Liver (tissue), 9 donors: ENCODE results near the gene NLRP13. TPM values are rescaled to one million over a fixed set of nuclear protein-coding genes. Genes with fewer than 3 reads are reported as not detected.
A peak's percentile ranks its signal among the peaks of the same experiment; 100 is the strongest.

Source experiments
- DNase-seq: peaks from one replicate; pipeline ENCODE4 v3.0.0-alpha.2; 2017; ENCODE audit warnings: low spot score
- H3K27ac ChIP-seq, 2 donors: one replicate each; pipeline ENCODE4 v1.7.0; 2013; ENCODE audit warnings: inconsistent platforms in 2 of 2, low read length in 2 of 2, control low read depth in 1 of 2, low read depth in 1 of 2, mild to moderate bottlenecking in 1 of 2
- H3K27me3 ChIP-seq, 4 donors: one replicate each; pipeline versions ENCODE4 v1.6.1 to v1.7.0; 2013; ENCODE audit warnings: low read length in 3 of 4, inconsistent platforms in 1 of 4, mild to moderate bottlenecking in 1 of 4, moderate library complexity in 1 of 4; ENCODE audit not compliant: control insufficient read depth in 4 of 4, insufficient read depth in 4 of 4
- H3K36me3 ChIP-seq, 4 donors: one replicate each; pipeline versions ENCODE4 v1.6.1 to v1.7.0; 2013; ENCODE audit warnings: low read length in 3 of 4, mild to moderate bottlenecking in 3 of 4, low read depth in 1 of 4, moderate library complexity in 1 of 4; ENCODE audit not compliant: control insufficient read depth in 4 of 4, insufficient read depth in 3 of 4
- H3K4me1 ChIP-seq, 4 donors: one replicate each; pipeline versions ENCODE4 v1.6.1 to v1.7.0; 2013; ENCODE audit warnings: low read length in 3 of 4, mild to moderate bottlenecking in 3 of 4, moderate library complexity in 1 of 4; ENCODE audit not compliant: control insufficient read depth in 4 of 4, insufficient read depth in 4 of 4
- H3K4me3 ChIP-seq, 3 donors: one replicate each; pipeline versions ENCODE4 v1.6.1 to v1.7.0; 2013; ENCODE audit warnings: low read length in 3 of 3, control low read depth in 1 of 3, low read depth in 1 of 3, mild to moderate bottlenecking in 1 of 3
- H3K9ac ChIP-seq, 2 donors: one replicate each; pipeline ENCODE4 v1.7.0; 2013; ENCODE audit warnings: low read length in 2 of 2, mild to moderate bottlenecking in 2 of 2, moderate library complexity in 2 of 2, control low read depth in 1 of 2, low read depth in 1 of 2
- H3K9me3 ChIP-seq, 4 donors: one replicate each; pipeline versions ENCODE4 v1.6.1 to v1.7.0; 2013; ENCODE audit warnings: low read length in 3 of 4; ENCODE audit not compliant: control insufficient read depth in 4 of 4
- ATF3 ChIP-seq: IDR thresholded peaks from 2 replicates; pipeline ENCODE4 v1.6.1; 2016; ENCODE audit warnings: antibody characterized with exemption
- EGR1 ChIP-seq, 2 donors: IDR thresholded peaks; 2 replicates each; pipeline ENCODE4 v1.6.1; 2016 to 2018; ENCODE audit warnings: antibody characterized with exemption in 2 of 2, low read depth in 2 of 2
- FOXA1 ChIP-seq: IDR thresholded peaks from 2 replicates; pipeline ENCODE4 v1.6.1; 2016; ENCODE audit warnings: antibody characterized with exemption
- FOXA2 ChIP-seq: IDR thresholded peaks from 2 replicates; pipeline ENCODE4 v1.6.1; 2016; ENCODE audit warnings: antibody characterized with exemption
- GABPA ChIP-seq, 2 donors: IDR thresholded peaks in 1 of 2; conservative IDR thresholded peaks in 1 of 2; 2 replicates each; pipeline ENCODE4 v1.6.1; 2016; ENCODE audit warnings: antibody characterized with exemption in 2 of 2, mild to moderate bottlenecking in 1 of 2, moderate library complexity in 1 of 2
- HNF4A ChIP-seq, 2 donors: conservative IDR thresholded peaks; 2 replicates each; pipeline ENCODE4 v1.6.1; 2016; ENCODE audit warnings: antibody characterized with exemption in 2 of 2, mild to moderate bottlenecking in 2 of 2
- HNF4G ChIP-seq: IDR thresholded peaks from 2 replicates; pipeline ENCODE4 v1.6.1; 2016; ENCODE audit warnings: antibody characterized with exemption
- JUND ChIP-seq, 2 donors: IDR thresholded peaks; 2 replicates each; pipeline ENCODE4 v1.6.1; 2016; ENCODE audit warnings: antibody characterized with exemption in 2 of 2
- RAD21 ChIP-seq, 2 donors: IDR thresholded peaks; 2 replicates each; pipeline ENCODE4 v1.6.1; 2016; ENCODE audit warnings: antibody characterized with exemption in 2 of 2, mild to moderate bottlenecking in 2 of 2
- REST ChIP-seq: IDR thresholded peaks from 2 replicates; pipeline ENCODE4 v1.6.1; 2016; ENCODE audit warnings: antibody characterized with exemption, mild to moderate bottlenecking
- RXRA ChIP-seq, 2 donors: IDR thresholded peaks; 2 replicates each; pipeline ENCODE4 v1.6.1; 2017 to 2018; ENCODE audit warnings: antibody characterized with exemption in 2 of 2, mild to moderate bottlenecking in 1 of 2
- TAF1 ChIP-seq: conservative IDR thresholded peaks from 2 replicates; pipeline ENCODE4 v1.6.1; 2016; ENCODE audit warnings: antibody characterized with exemption, mild to moderate bottlenecking
- YY1 ChIP-seq: IDR thresholded peaks from 2 replicates; pipeline ENCODE4 v1.6.1; 2016; ENCODE audit warnings: antibody characterized with exemption, mild to moderate bottlenecking
- ZBTB33 ChIP-seq: IDR thresholded peaks from 2 replicates; pipeline ENCODE4 v1.6.1; 2016; ENCODE audit warnings: antibody characterized with exemption
- WGBS: extraction: QIAGEN DNeasy Blood & Tissue Kit; methylation state at CpG from one replicate; pipeline ENCODE4 v1.1.7; 2013; 5-methylcytosine and 5-hydroxymethylcytosine counted together
- polyA plus RNA-seq, 2 donors: library from polyadenylated mRNA; stranded (reverse) in 1 of 2; unstranded in 1 of 2; fragments of 200-250 nt in 1 of 2; fragments of >200 nt in 1 of 2; fragmentation: Nextera tagmentation in 1 of 2; extraction: Ambion mirVana in 1 of 2; gene quantifications; one replicate each; pipeline versions ENCODE4 v1.2.1 to v1.2.3, GENCODE V29; 2013 to 2015
- total RNA-seq, 2 donors: library from RNA; depleted of rRNA; stranded (reverse); fragments of >200 nt; gene quantifications; one replicate each; pipeline ENCODE4 v1.2.3, GENCODE V29; 2014
- donor health status: healthy.
- donor health status: healthy.
- donor health status: healthy.
- donor health status: healthy.
- donor health status: healthy.

The NLRP13 gene
- total and polyA plus RNA-seq, 4 donors, result not detected

- Histone ChIP-seq H3K9me3 (peaks cover 4 to 7% (median 5%) of the 10 kb centered on the region in 4 donors), H3K9ac (no peak overlapping the region), H3K27ac (no peak overlapping the region), H3K36me3 (no peaks in the 10 kb centered on the region), H3K27me3 (peaks cover 0 to 3% (median 0%) of the 10 kb centered on the region in 4 donors), H3K4me3 (no peak overlapping the region), H3K4me1 (no peaks in the 10 kb centered on the region)
- 46% methylated on average over 9 of the region's 9 CpGs for WGBS
- no peak for TF ChIP-seq HNF4G
- no peak for TF ChIP-seq ZBTB33
- no peak for TF ChIP-seq JUND (IDR thresholded peaks at IDR 0.05)
- no peak for TF ChIP-seq GABPA (IDR thresholded peaks at IDR 0.05 in 1 of 2, conservative IDR thresholded peaks at IDR 0.05 in 1 of 2)
- TF ChIP-seq ATF3, result no peak
- no peak for TF ChIP-seq EGR1 (IDR thresholded peaks at IDR 0.05; ENCODE audit: low read depth in 2 of 2)
- no peak for TF ChIP-seq RAD21 (IDR thresholded peaks at IDR 0.05)
- DNase-seq, result peak; percentile 12
Measured at GRCh38 chr19:55913643-55914268, 18.4 kb downstream of the NLRP13 start.

- H3K4me3 ChIP-seq, result no peak overlapping the region
- H3K27me3 ChIP-seq, result peaks cover 0 to 2% (median 0%) of the 10 kb centered on the region in 4 donors
- H3K9ac ChIP-seq, result no peak overlapping the region
- H3K4me1 ChIP-seq, result no peaks in the 10 kb centered on the region
- DNase-seq, result no peak
- H3K9me3 ChIP-seq, result peaks cover 4 to 6% (median 5%) of the 10 kb centered on the region in 4 donors
- TF ChIP-seq GABPA (IDR thresholded peaks at IDR 0.05 in 1 of 2, conservative IDR thresholded peaks at IDR 0.05 in 1 of 2) (no peak), FOXA1 (no peak)
- 61% methylated on average over 7 of the region's 7 CpGs for WGBS
- H3K27ac ChIP-seq, result no peak overlapping the region
- H3K36me3 ChIP-seq, result no peaks in the 10 kb centered on the region
Measured at GRCh38 chr19:55912916-55913315, 19.2 kb downstream of the NLRP13 start.

- WGBS, result 40% methylated on average over 2 of the region's 2 CpGs
- H3K4me1 ChIP-seq, result no peaks in the 10 kb centered on the region
- H3K36me3 ChIP-seq, result no peaks in the 10 kb centered on the region
- H3K27ac ChIP-seq, result no peak overlapping the region
- no peak for DNase-seq
- H3K9me3 ChIP-seq, result peaks cover 0 to 4% (median 3%) of the 10 kb centered on the region in 4 donors
- TF ChIP-seq TAF1 (no peak), RXRA (IDR thresholded peaks at IDR 0.05) (no peak)
- no peak overlapping the region for H3K9ac ChIP-seq
- H3K27me3 ChIP-seq, result peaks cover 0 to 2% (median 0%) of the 10 kb centered on the region in 4 donors
- H3K4me3 ChIP-seq, result no peak overlapping the region
Measured at GRCh38 chr19:55909801-55910200, 22.3 kb downstream of the NLRP13 start.

GRCh38 chr19:55907746-55908145, 24.4 kb downstream of the NLRP13 start:
- TF ChIP-seq HNF4A (conservative IDR thresholded peaks at IDR 0.05) (no peak), EGR1 (IDR thresholded peaks at IDR 0.05; ENCODE audit: low read depth in 2 of 2) (no peak), JUND (IDR thresholded peaks at IDR 0.05) (no peak), YY1 (no peak), TAF1 (no peak), FOXA2 (no peak), FOXA1 (no peak), REST (no peak), GABPA (IDR thresholded peaks at IDR 0.05 in 1 of 2, conservative IDR thresholded peaks at IDR 0.05 in 1 of 2) (no peak)
- DNase-seq, result no peak
- no peaks in the 10 kb centered on the region for H3K27me3 ChIP-seq
- H3K4me3 ChIP-seq, result no peak overlapping the region
- WGBS, result 77% methylated on average over 3 of the region's 3 CpGs
- no peak overlapping the region for H3K9ac ChIP-seq
- H3K27ac ChIP-seq, result no peak overlapping the region
- peaks cover 0 to 4% (median 2%) of the 10 kb centered on the region in 4 donors for H3K9me3 ChIP-seq
- no peaks in the 10 kb centered on the region for H3K36me3 ChIP-seq
- H3K4me1 ChIP-seq, result no peaks in the 10 kb centered on the region
